Mesenteric fat pad (tissue), 1 donor: Measurements from ENCODE around the gene SPHK2. TPM values are rescaled to one million over a fixed set of nuclear protein-coding genes. Genes with fewer than 3 reads are reported as not detected.
A peak's percentile ranks its signal among the peaks of the same experiment; 100 is the strongest.

ENCODE experiments used
- DNase-seq: peaks from one replicate; pipeline ENCODE4 v3.0.0-alpha.2; 2020; ENCODE audit warnings: low spot score
- total RNA-seq: library from RNA; stranded (reverse); fragmentation: NEBNext Ultra II Directional; extraction: Animal tissue kit (Norgen Biotek cat#: 25700); gene quantifications from one replicate; pipeline ENCODE4 v1.2.1, GENCODE V29; 2021
- donor health status: DM: yes; HTN: yes; CAD: no.

The SPHK2 gene
- total RNA-seq, 1 donor from 2014 or later = 14.0 TPM

DNA sequence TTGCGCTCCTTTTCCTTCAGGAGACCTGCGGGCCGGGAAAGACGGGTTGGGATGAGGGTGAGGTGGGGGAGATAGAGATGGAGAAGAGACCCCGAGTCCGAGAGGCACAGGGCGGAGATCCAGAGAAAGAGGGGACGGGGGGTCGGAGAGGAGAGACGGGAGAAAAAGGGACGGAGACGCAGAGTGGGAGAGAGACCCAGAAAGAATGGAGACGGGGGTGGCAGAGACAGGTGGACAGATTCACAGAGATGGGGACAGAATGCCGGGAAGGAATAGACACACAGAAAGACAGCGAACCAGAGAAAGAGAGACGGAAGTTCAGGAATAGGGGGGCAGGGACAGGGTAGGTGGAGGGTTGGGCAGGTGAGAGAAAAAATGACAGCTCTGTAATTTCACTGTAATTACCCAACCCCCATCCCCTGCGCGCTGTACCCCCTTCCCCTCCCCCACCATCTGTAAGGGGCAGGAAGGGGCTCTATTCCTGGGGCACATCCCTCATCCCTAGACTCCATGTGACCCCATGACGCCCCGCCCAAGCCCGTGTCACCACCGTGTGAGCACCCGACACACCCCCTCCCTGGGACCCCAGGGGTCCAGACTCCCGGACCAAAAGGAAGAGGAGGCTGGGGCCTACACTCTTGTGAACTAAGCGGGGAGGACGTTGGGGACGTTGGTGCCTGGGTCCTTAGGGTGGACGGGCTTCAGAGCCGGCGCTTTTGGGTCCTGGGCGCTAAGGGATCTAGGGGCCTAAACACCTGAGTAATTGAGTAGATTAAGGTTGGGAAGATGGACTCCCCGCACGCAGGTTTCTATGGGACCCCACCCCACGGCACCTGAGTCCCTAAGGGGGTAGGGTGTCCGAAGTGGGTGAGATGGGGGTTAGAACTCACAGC is 16.9 kb downstream of the SPHK2 start:
- DNase-seq = no peak

DNA sequence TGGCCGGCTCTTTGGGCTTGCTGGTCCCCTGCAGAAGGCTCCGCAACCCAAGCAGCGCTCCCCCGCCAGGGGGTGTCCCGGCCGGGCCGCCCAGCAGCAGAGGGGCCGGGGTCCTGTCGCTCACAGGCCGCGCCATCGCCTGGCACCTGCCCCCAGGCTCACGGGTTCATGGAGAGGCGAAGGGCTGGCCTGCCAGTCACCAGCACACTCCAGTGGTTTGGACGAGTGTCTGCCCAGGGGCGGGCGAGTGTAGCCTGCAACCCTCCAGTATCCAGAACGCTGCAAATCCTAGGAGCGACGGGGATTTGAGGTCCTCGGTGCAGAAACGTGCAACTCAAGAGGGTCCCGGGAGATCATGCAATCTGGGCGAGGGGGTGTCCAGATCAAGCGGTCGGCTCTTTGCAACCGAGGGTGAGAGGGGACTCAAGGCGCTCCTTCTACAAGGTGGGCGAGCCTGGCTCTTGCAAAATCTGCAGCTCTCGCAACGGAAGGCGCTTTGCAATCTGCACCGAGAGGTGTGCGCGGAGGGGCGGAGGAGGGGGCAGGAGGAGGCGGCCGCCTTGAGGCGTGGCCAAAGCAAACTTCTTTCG is 17.6 kb downstream of the SPHK2 start, which contains the start of gene DBP:
Gene DBP (minus strand): TSS at position 521 of the 590 bp plus-strand sequence. CDS start 385 bp downstream, at position 136.
- no peak for DNase-seq

DNA sequence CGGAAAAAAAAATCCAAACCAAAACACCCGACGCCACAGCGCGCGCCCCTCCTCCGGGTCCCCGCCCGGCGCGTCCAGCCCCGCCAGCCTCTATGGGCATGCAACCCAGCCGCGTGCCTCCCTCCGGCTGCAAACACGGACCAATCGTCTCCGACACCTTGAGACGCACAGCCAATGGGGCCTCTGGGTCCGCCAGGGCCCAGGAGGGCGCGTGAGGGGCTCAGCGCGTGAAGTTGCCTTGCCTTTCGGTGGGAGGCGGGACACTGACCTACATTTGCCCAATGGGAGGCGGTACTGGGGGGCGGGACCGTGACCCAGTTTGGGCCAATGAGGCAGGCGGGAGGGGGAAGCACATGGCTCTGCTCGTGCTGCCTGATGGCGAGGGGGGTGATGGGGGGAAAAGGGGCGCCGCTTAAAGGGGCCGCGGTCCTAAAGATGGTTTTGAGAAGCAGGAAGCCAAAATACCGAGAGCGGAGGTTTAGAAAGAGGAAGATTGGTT is 18.2 kb downstream of the SPHK2 start:
- peak; percentile 98 for DNase-seq

- no peak for DNase-seq
Observed at GRCh38 chr19:48637948-48638830, 18.9 kb downstream of the SPHK2 start.

- no peak for DNase-seq
Observed at GRCh38 chr19:48638831-48639381, 19.6 kb downstream of the SPHK2 start.

DNA sequence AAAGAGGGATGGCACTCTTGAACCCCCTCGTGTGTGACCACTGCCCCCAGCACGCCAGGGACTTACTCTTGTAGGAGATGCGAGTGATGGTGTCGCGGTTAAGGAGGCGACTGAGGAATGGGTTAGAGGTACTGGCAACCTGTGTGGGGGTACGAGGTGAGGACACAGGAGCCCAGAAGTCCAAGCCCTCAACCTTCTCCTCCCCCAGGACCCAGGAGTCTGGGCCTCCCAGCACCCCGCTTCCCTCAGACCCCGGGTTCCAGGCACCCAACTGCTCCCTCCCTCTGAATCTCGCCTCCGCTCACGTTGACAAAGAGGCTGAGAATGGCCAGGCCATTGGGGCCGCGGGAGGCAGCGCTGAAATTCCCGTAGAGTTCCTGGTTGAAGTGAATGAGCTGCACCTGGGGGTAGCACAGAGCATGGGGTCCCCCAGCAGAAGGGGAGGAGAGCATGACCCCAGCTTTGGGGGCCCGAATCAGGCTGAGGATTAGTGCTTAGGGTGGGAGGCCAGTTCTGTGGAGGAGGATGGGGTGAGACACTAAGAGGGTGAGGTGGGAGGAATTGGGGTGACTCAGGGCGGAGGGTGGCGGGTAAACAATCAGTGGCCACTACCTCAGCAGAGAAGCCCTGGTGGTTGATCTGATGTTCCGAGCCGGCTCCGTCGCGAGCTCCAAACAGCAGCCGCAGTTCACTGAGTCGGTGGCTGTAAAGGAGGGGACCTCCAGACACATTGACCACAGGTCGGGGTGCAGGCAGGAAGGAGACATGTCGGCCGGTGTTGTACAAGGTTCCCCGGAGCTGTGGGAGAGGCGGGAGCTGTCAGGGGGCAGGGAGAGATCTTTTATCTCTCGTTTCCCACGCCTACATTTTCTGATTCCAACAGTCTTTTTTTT is 20.4 kb downstream of the SPHK2 start:
- no peak for DNase-seq

DNA sequence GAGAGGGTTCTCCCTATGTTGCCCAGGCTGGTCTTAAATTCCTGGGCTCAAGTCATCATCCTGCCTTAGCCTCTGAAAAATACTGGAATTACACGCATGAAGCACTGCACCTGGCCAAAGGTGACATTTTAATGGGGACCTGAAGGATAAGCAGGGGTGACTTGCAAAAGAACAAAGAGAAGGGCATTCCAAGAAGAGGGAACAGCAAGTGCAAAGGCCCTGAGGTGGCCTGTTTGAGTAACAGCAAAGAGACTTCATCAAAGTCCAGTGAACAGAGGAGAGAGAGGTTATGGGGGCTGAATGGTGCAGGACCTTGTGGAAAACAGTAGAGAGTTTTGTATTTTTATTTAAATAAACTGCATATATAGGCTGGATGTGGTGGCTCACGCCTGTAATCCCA is 22.5 kb downstream of the SPHK2 start:
- DNase-seq = no peak

DNA sequence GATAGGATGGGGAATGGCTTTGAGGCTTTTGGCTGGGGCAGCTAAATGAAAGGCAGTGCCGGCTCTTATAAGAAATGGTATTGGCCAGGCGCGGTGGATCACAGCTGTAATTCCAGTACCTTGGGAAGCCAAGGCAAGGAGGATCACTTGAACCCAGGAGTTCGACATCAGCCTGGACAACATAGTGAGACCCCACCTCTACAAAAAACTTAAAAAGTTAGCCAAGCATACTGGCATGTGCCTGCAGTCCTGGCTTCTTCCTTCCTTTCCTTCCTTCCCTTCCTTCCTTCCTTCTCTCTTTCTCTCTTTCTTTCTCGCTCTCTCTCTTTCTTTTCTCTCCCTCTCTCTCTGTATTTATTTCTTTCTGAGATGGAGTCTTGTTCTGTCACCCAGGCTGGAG is 23.6 kb downstream of the SPHK2 start:
- no peak for DNase-seq

DNA sequence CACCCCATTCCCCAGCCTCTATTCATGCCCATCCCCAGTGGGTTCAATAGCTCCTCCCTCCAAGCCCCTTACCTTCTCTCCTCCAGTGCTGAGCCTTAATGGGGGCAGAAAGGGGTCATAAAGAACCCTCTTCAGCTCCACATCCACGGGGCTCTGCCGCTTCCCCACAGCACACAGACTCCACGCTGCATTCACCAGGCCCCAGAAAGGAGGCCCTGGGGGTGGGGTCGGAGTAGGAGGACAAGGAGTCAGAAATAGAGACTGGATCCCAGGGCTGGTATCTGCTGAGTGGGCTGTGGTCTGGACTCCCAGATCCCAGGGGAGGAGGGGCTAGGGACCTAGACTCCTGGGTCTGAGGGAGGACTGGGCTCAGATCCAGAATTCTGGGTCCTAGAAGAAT is 25.0 kb downstream of the SPHK2 start:
- DNase-seq = no peak

DNA sequence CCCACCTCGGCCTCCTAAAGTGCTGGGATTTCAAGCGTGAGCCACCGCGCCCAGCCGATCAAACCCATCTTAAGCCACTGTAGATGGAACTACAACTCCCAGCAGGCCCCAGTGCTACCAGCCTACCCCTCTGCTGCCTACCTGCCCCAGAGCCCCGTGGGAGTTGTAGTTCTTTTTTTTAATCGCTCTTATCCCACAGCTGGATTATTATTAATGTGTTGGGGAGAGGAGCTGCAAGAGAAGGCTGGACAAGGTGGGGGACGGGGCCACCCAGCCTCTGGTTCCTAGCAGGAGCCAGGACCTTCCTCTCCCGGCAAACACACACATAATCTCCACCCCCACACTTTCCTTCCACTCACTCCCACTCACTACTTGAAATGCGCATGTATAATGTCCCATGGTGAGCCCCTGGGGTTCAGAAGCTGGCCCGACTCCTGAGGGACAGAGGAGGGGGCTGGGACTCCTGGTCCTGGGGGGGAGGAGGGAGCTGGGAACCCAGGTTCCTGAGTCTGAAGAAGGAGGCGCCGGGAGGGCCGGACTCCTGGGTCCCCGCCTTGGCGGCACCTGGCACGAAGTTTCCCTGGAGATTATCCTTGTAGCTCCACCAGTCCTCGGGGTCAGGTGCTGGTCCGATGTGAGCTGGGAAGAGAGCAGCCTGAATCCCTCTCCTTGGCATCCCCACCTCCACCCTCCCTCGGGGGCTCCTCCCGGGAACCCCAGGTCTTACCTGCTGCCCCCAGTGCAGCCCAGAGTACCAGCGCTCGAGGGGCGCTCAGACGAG is 25.7 kb downstream of the SPHK2 start:
- DNase-seq = no peak

DNA sequence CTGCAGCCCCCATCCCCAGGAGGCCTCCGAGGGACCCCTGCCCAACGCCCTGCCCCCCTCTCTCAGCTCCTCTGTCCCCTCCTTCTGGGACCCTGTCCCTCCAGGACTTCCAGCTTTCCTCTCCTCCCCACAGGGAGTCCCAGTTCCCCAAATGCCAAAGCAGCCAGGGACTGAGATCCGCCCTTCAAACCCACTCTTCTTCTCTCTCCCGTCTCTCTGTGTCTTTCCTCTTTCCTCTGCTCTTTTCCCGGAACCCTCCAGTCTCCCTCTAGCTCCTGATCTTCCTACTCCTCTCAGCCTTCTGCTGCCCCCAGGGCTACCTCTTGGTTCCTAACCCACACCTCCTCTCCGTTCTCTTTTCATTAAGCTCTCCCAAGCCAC is 26.3 kb downstream of the SPHK2 start:
- DNase-seq = no peak

DNA sequence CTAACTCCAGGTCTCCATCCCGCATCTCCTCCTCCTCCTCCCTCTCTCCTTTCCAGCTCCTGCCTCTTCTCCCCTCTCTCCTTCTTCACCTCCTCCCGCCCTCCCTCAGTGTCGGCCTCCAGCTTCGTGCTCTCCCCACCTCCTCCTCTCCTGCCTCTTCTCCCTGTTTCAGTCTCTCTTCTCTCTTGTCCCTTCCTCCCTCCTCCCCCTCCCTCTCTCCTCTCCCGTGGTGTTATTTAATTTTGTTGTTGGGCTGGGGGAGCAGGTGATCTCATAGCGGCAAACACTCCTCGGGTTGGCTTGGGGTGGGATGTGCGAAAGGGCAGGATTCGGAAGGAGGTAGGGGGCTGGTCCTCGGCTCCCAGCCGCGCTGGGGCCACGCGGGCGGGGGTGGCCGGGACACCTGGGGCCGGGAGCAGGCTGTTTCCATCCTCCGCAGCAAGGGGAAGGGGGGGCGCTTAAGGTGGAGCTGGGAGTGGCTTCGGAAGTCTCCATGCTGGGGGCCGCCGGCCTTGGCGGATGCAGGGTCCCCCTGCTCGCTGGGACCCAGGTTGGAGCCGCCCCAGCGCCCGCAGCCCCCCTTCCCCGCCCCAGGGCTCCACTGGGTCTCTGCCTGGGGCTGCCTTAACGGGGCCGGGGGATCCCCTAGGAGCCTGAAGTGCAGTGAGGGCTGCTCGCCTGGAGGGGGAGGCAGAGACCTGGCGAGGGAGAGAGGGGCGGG is 26.9 kb downstream of the SPHK2 start, which contains the start of gene CA11:
Gene CA11 (minus strand): TSS at position 187 of the 721 bp plus-strand sequence. CDS start 555 bp downstream, outside the sequence.
- DNase-seq = no peak

DNA sequence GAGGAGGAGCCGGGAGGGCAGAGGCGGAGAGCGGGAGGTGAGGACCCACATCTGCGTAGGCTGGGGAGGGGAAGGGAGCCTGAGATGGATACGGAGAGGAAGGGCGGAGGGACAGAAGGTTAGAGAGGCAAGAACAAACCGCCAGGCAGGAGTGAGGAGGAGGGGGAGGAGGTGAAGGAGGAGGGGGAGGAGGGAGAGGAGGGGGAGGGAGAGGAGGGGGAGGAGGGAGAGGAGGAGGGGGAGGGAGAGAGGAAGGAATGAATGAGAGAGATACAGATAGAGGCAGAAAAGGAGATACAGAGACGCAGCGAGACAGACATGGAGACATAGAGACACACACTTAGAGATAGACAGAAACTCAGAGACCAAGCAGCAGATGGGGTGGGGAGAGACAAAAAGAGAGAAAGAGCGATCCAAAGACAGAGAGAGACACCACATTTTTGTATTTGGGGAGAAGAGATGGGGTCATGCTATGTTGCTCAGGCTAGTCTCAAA is 27.5 kb downstream of the SPHK2 start:
- DNase-seq = no peak

- DNase-seq = no peak
Observed at GRCh38 chr19:48648134-48648533, 28.8 kb downstream of the SPHK2 start.

DNA sequence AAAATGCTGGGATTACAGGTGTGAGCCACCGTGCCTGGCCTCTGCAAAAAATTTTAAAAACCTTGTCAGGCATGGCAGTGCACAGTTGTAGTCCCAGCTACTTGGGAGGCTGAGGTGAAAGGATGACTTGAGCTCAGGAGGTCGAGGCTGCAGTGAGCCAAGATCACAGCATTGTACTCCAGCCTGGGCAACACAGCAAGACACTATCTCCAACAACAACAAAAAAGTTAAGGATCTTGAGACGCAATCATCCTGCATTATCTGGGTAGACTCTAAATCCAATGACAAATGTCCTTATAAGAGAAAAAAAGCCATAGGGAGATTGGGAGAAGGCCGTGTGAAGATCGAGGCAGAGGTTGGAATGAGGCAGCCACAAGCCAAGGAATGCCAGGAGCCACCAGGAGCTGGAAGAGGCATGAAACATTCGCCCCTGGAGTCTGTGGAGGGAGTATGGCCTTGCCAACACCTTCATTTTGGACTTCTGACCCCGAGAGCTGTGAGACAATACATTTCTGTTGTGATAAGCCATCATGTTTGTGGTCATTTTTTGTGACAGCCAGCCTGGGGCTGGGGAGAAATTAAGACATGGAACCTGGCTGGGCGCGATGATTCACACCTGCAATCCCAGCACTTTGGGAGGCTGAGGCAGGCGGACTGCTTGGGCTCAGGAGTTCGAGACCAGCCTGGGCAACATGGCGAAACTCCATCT is 31.8 kb downstream of the SPHK2 start:
- DNase-seq = no peak

- DNase-seq = no peak
Observed at GRCh38 chr19:48651683-48652048, 32.4 kb downstream of the SPHK2 start.

- no peak for DNase-seq
Observed at GRCh38 chr19:48654299-48655059, 35.2 kb downstream of the SPHK2 start.
